RWPE2 (cell line): ENCODE measurements around the gene LORICRIN.
A peak's percentile ranks its signal among the peaks of the same experiment; 100 is the strongest.

ENCODE experiments used
- ATAC-seq: fragments of 200-7000 bp; cut with Tn5 transposase; 3 replicates; pipeline ENCODE4 v1.9.1; 2021; ENCODE audit warnings: low read depth
- DNase-seq: peaks from one replicate; pipeline ENCODE4 v3.0.0-alpha.2; 2020; ENCODE audit warnings: low spot score
- H3K27ac ChIP-seq: fragments of 450-650 bp; 2 replicates; pipeline ENCODE4 v1.5.1; 2017; ENCODE audit warnings: mild to moderate bottlenecking; ENCODE audit not compliant: poor library complexity, severe bottlenecking
- H3K27me3 ChIP-seq: fragments of 250-450 bp; sonication (Bioruptor Pico); 2 replicates; pipeline ENCODE4 v1.5.1; 2021; ENCODE audit warnings: mild to moderate bottlenecking, moderate library complexity; ENCODE audit not compliant: insufficient read depth, poor library complexity, severe bottlenecking
- H3K36me3 ChIP-seq: fragments of 250-450 bp; sonication (Bioruptor Pico); 2 replicates; pipeline ENCODE4 v1.5.1; 2020; ENCODE audit warnings: low read depth, mild to moderate bottlenecking, moderate library complexity
- H3K4me1 ChIP-seq: fragments of 250-450 bp; sonication (Bioruptor Pico); 2 replicates; pipeline ENCODE4 v1.5.1; 2021; ENCODE audit warnings: mild to moderate bottlenecking, moderate library complexity; ENCODE audit not compliant: insufficient read depth, poor library complexity, severe bottlenecking
- H3K4me3 ChIP-seq: fragments of 250-450 bp; sonication (Bioruptor Pico); 2 replicates; pipeline ENCODE4 v1.5.1; 2021; ENCODE audit warnings: mild to moderate bottlenecking, moderate library complexity; ENCODE audit not compliant: severe bottlenecking
- H3K9me3 ChIP-seq: fragments of 250-450 bp; sonication (Bioruptor Pico); 2 replicates; pipeline ENCODE4 v1.5.1; 2021; ENCODE audit warnings: mild to moderate bottlenecking, moderate library complexity; ENCODE audit not compliant: severe bottlenecking
- TF ChIP-seq, protein P1 (sequence below): fragments of 450-650 bp; IDR thresholded peaks from one replicate; pipeline ENCODE4 v1.5.1; 2017; ENCODE audit warnings: mild to moderate bottlenecking, moderate library complexity; ENCODE audit not compliant: poor library complexity, severe bottlenecking

The LORICRIN gene

DNA sequence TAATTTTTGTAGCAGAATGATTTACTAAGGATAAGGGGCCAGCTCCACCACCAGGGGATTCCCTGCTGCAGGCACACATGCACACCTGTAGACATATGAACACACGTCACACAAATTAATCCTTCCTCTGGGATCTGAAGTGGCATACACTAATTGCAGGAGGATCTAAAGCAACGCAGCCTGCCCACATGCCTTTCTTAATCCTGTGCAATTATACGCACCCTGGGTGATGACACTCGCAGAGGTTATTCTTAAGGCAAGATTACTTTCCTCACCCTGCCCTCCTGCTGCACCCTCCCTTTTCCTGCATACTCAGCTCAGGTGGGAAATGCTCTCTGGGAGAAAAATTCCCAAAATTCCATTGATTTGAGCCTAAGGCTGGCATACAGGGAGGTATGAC lies 7.5 kb upstream of the LORICRIN start:
- Histone ChIP-seq H3K36me3 (no peaks in the 10 kb centered on the region), H3K4me3 (no peak overlapping the region), H3K4me1 (no peaks in the 10 kb centered on the region), H3K27ac (no peak overlapping the region), H3K9me3 (no peaks in the 10 kb centered on the region), H3K27me3 (no peaks in the 10 kb centered on the region)
- TF ChIP-seq, protein P1, sequence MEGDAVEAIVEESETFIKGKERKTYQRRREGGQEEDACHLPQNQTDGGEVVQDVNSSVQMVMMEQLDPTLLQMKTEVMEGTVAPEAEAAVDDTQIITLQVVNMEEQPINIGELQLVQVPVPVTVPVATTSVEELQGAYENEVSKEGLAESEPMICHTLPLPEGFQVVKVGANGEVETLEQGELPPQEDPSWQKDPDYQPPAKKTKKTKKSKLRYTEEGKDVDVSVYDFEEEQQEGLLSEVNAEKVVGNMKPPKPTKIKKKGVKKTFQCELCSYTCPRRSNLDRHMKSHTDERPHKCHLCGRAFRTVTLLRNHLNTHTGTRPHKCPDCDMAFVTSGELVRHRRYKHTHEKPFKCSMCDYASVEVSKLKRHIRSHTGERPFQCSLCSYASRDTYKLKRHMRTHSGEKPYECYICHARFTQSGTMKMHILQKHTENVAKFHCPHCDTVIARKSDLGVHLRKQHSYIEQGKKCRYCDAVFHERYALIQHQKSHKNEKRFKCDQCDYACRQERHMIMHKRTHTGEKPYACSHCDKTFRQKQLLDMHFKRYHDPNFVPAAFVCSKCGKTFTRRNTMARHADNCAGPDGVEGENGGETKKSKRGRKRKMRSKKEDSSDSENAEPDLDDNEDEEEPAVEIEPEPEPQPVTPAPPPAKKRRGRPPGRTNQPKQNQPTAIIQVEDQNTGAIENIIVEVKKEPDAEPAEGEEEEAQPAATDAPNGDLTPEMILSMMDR: no peak
- DNase-seq (no peak), ATAC-seq (no peak)

DNA sequence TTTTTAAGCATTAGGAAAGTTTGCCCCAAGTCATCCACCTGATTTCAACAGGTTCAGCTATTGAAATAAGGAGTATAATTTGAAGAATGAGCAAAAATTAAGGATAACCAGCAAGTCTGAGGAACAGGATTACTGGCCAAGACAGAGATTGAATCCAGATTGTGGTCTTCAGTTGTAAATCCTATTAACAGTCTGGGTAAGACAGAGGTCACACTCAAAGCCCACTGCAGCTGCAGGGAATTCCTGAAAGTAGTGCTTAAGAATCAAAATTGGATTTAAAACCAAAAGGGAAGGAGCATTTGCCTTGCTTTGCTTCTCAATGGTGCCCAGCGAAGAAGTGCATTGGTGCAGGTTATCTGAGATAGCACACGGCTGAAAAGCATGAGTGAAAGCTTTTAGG lies 6.4 kb upstream of the LORICRIN start:
- H3K4me3 ChIP-seq: no peak overlapping the region
- H3K4me1 ChIP-seq: no peaks in the 10 kb centered on the region
- no peaks in the 10 kb centered on the region for H3K36me3 ChIP-seq
- DNase-seq: no peak
- H3K27me3 ChIP-seq: no peaks in the 10 kb centered on the region
- H3K27ac ChIP-seq: no peak overlapping the region
- no peaks in the 10 kb centered on the region for H3K9me3 ChIP-seq
- TF ChIP-seq, protein P1: no peak
- no peak for ATAC-seq

DNA sequence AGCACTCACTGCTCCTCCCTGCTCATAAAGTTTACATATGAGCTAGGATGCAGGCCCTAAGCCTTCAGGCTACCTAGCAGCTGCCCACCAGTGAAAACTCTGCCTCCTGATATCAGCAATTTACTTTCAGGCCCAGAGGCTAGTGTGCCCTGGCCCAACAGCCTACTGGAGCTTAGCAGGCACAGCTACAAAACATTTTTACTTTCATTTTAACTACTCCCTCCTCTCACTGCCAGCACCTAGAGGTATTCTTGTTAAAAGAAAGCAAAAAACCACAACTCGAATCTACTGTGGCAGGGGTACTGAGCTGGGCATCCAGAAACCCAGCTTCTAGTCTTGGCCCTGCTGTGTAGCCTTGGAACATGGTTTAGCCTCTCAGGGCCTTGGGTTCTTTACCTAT lies 5.8 kb upstream of the LORICRIN start:
- Histone ChIP-seq H3K27me3 (peaks cover 4% of the 10 kb centered on the region), H3K36me3 (no peaks in the 10 kb centered on the region), H3K4me3 (no peak overlapping the region), H3K4me1 (no peaks in the 10 kb centered on the region), H3K9me3 (no peaks in the 10 kb centered on the region), H3K27ac (no peak overlapping the region)
- ATAC-seq (no peak), DNase-seq (no peak)
- TF ChIP-seq, protein P1: no peak

DNA sequence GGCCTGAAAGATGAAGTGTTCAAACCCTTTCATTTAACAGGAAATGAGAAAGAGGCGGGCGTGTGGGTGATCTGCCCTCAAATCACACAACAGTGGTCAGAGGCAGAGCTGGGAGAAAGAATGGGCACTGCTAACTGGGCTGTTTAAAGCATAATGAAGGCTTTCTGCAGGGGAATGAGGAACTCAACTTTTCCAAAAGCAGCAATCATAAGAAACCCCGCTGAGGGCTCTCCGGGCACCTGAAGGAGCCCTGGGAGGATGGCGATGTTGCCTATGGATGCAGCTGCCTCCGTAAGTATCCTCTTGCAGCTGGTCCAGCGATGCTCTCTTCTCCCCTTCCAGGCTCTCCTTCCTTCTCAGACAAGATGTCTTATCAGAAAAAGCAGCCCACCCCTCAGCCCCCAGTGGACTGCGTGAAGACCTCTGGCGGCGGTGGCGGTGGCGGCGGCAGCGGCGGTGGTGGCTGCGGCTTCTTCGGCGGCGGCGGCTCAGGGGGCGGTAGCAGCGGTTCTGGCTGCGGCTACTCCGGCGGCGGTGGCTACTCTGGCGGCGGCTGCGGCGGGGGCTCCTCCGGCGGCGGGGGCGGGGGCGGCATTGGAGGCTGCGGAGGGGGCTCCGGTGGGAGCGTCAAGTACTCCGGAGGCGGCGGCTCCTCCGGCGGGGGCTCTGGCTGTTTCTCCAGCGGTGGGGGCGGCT lies 1.2 kb downstream of the LORICRIN start:
- DNase-seq: no peak
- Histone ChIP-seq H3K4me3 (peak overlapping the region; percentile 29), H3K27ac (no peak overlapping the region), H3K9me3 (no peaks in the 10 kb centered on the region), H3K27me3 (peaks cover 69% of the 10 kb centered on the region), H3K36me3 (no peaks in the 10 kb centered on the region), H3K4me1 (no peaks in the 10 kb centered on the region)
- ATAC-seq: peak; percentile 34; the same call in 2 of the 3 replicates
- TF ChIP-seq, protein P1: no peak
